Measurements from ENCODE around the gene C9orf50. TPM values are rescaled to one million over a fixed set of nuclear protein-coding genes. Genes with fewer than 3 reads are reported as not detected.

Gene C9orf50
- total RNA-seq, 1 experiment from 2014 or later, result not detected

- in situ Hi-C loops (cut with HindIII; ENCODE audit: low sequenced_read_pairs), result no loop called here
- no peak for DNase-seq (ENCODE audit: low spot score)
These were observed 14.5 kb upstream of the C9orf50 start for GRCh38 chr9:129635099-129636065.

- in situ Hi-C loops (cut with HindIII; ENCODE audit: low sequenced_read_pairs), result loop anchor here (5.0 kb wide), 1 partner anchor 143 kb away; no protein-coding TSS in a partner anchor
- no peak for DNase-seq (ENCODE audit: low spot score)
These were observed 12.9 kb upstream of the C9orf50 start for GRCh38 chr9:129633848-129634247.

GRCh38 chr9:129633207-129633606 lies 12.3 kb upstream of the C9orf50 start:
- in situ Hi-C loops (cut with HindIII; ENCODE audit: low sequenced_read_pairs), result loop anchor here (5.0 kb wide), 1 partner anchor 144 kb away; no protein-coding TSS in a partner anchor
- no peak for DNase-seq (ENCODE audit: low spot score)

- DNase-seq (ENCODE audit: low spot score), result no peak
- in situ Hi-C loops (cut with HindIII; ENCODE audit: low sequenced_read_pairs), result loop anchor here (5.0 kb wide), 1 partner anchor 145 kb away; no protein-coding TSS in a partner anchor
These were observed 11.6 kb upstream of the C9orf50 start for GRCh38 chr9:129632460-129632859.

- in situ Hi-C loops (cut with HindIII; ENCODE audit: low sequenced_read_pairs), result loop anchor here (5.0 kb wide), 1 partner anchor 146 kb away; no protein-coding TSS in a partner anchor
- DNase-seq (ENCODE audit: low spot score), result peak; percentile 79
These were observed 10.8 kb upstream of the C9orf50 start for GRCh38 chr9:129631674-129632129.

DNA sequence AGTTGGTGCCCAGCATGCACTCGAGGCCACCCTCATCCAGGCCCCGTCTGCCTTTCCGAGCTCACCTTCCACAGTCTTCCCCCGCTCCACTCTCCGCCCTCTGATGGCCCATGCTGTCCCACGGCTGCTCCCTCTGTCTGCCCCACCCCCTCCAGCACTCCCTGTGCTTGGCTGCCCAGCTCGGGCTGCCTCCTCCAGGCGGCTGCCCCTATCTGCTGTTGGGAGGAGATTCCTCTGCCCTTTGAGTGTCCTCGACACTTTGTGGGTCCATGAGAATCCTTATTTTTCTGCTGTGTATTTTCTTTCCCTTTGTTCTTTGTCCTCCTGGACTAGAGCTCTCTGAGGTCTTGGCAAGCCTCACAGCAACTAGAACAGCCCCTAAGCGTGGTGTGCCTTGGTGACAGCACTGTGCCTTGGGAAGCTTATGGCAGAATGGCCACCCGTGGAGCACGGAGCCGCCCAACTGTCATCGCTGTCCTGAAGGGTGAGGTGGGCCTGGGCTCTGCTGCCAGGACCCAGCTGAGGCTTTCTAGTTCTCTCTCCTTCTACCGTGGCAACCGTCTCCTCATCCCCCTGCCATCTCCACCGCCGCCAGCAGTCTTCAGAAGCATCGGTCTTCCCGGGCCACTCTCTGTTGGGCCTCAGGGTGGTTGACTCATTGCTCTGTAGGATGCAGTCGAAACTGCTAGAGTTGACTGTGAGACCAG lies 10.2 kb upstream of the C9orf50 start:
- peak; percentile 70 for DNase-seq (ENCODE audit: low spot score)
- in situ Hi-C loops (cut with HindIII; ENCODE audit: low sequenced_read_pairs), result loop anchor here (5.0 kb wide), 1 partner anchor 146 kb away; no protein-coding TSS in a partner anchor

GRCh38 chr9:129629251-129629820 lies 8.4 kb upstream of the C9orf50 start:
- in situ Hi-C loops (cut with HindIII; ENCODE audit: low sequenced_read_pairs), result loop anchor here (10.0 kb wide), 1 partner anchor 495 kb away; no protein-coding TSS in a partner anchor
- no peak for DNase-seq (ENCODE audit: low spot score)

- DNase-seq (ENCODE audit: low spot score), result no peak
- in situ Hi-C loops (cut with HindIII; ENCODE audit: low sequenced_read_pairs), result loop anchor here (10.0 kb wide), 1 partner anchor 494 kb away; no protein-coding TSS in a partner anchor
These were observed 7.8 kb upstream of the C9orf50 start for GRCh38 chr9:129628709-129629108.

DNA sequence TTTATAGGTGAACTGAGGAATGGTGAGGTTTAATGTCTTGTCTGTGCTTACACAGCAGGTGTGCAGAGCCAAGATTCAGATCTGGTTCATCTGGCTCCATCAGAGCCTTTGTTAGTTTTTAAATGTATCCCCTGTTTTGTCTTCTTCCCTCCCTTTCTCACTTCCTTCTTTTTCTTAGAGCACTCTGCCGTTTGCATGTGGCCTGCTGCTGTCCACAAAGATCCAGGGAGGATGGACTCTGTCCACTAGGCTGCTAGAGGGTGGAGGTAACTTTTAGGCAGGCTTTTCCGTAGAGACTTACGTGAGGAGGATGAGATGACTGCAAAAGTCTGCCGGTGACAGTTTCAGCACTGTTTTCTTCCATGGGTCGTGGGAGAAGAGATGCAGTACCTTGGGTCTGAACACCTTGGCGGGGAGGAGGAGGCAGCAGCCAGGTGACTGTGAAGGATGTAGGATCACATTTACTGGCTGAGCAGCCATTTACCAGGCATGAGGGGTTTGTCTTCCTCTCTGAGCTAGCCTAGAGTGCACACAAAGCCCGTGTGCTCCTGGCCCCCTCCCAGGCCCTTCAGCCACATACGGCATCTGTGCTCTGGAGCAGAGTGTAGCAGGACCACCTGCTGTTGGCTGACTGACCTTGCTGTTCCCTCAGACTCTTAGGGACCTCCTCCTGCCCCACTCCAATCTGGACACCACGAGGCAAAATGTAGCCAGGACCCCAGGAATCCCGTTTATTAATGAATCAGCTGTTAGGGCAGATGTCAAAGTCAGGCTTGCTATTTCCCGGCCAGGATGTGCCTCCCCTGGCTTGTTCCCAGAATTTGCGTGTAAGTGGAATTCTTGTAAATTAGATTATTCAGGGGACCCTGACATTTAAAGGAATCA lies 6.9 kb upstream of the C9orf50 start:
- no peak for DNase-seq (ENCODE audit: low spot score)
- in situ Hi-C loops (cut with HindIII; ENCODE audit: low sequenced_read_pairs), result loop anchor here (10.0 kb wide), 1 partner anchor 493 kb away; no protein-coding TSS in a partner anchor

- no peak for DNase-seq (ENCODE audit: low spot score)
- in situ Hi-C loops (cut with HindIII; ENCODE audit: low sequenced_read_pairs), result loop anchor here (10.0 kb wide), 1 partner anchor 492 kb away; no protein-coding TSS in a partner anchor
These were observed 5.9 kb upstream of the C9orf50 start for GRCh38 chr9:129626625-129627284.

- peak; percentile 90 for DNase-seq (ENCODE audit: low spot score)
- in situ Hi-C loops (cut with HindIII; ENCODE audit: low sequenced_read_pairs), result loop anchor here (10.0 kb wide), 1 partner anchor 491 kb away; no protein-coding TSS in a partner anchor
These were observed 5.3 kb upstream of the C9orf50 start, which contains the start of gene NTMT1 for GRCh38 chr9:129626079-129626624. NTMT1 (plus strand) TSS chr9:129626163; CDS start chr9:129632704, 6,541 bp downstream.

DNA sequence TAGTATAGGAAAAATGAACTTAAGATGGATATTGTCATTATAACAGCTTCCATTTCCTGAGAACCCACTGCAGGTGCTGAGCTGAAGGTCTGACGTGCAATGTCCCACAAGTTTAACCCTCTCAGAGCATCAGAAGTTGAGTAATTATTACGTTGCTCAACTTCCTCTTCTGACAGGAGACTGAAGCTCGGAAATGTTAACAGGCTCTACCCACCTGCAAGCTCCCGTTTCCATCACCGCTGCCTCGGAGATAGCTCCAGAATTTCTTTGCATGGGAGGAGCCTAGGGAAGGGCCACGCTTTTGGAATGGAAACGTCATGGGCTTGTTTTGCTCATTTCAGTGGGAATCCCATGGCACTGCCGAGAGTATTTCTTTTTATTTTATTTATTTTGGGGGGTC lies 4.0 kb upstream of the C9orf50 start:
- in situ Hi-C loops (cut with HindIII; ENCODE audit: low sequenced_read_pairs), result loop anchor here (10.0 kb wide), 1 partner anchor 490 kb away; no protein-coding TSS in a partner anchor

DNA sequence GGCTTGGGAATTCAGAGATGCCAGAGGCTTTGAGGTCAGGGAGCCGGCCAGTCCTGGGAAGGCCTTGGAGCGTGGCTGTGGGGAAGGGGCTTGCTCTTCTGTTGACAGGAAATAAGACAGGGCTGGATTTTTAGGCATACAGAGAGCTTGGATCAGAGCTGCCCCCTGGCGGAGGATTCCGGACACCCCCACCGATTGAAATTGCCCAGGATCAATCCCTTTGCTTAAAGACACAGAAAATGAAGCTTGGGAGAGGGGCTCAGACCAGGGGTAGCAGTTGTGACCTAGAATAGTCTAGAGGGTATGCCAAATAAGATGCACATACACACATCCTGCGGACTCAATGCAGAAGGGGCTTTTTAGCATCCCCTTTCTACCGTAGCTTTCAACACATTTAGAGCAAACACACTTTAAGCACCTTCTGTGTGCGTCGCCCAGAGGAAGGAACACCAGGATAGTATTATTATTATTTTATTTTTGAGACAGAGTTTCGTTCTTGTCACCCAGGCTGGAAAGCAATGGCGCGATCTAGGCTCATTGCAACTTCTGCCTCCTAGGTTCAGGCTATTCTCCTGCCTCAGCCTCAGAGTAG lies 3.4 kb upstream of the C9orf50 start:
- no peak for DNase-seq (ENCODE audit: low spot score)
- in situ Hi-C loops (cut with HindIII; ENCODE audit: low sequenced_read_pairs), result loop anchor here (10.0 kb wide), 1 partner anchor 489 kb away; no protein-coding TSS in a partner anchor

More for the DNA sequence above, 4.0 kb upstream of the C9orf50 start:
- no peak for DNase-seq (ENCODE audit: low spot score)

DNA sequence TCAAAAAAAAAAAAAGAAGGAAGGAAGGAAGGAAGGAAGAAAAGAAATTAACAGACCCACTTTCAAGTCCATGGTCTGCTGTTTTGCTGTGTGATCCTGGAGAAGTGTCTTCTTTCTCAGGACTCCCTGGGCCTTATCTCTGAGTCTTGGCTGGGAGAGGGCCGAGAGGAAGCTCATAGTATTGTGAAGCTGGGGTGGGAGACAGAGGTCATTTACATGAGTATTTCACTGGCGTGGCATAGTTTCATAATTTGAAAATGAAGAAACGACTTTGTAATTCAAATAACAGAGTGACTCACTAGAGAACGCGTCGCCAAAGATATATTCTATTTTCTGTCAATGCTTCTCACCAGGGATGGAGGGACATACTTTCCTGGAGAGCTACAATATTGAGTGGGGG lies 2.4 kb upstream of the C9orf50 start:
- in situ Hi-C loops (cut with HindIII; ENCODE audit: low sequenced_read_pairs), result loop anchor here (10.0 kb wide), 1 partner anchor 489 kb away; no protein-coding TSS in a partner anchor
- DNase-seq (ENCODE audit: low spot score), result no peak

GRCh38 chr9:129619787-129620668 lies 873 bp downstream of the C9orf50 start:
- DNase-seq (ENCODE audit: low spot score), result no peak
- in situ Hi-C loops (cut with HindIII; ENCODE audit: low sequenced_read_pairs), result loop anchor here (10.0 kb wide), 1 partner anchor 485 kb away; no protein-coding TSS in a partner anchor

GRCh38 chr9:129617167-129617566 lies 3.7 kb downstream of the C9orf50 start:
- in situ Hi-C loops (cut with HindIII; ENCODE audit: low sequenced_read_pairs), result no loop called here
- DNase-seq (ENCODE audit: low spot score), result no peak

All from G401 (cell line).